AG09319 (cell line): ENCODE data around the gene SLC5A10.

Source experiments
- DNase-seq: peaks from one replicate; pipeline ENCODE4 v3.0.0-alpha.2; 2010; ENCODE audit warnings: low read depth; ENCODE audit errors: extremely low read depth
- CTCF ChIP-seq: IDR thresholded peaks from 2 replicates; pipeline ENCODE4 v1.5.1; 2011; ENCODE audit warnings: low read depth, mild to moderate bottlenecking, inconsistent platforms, low read length, moderate library complexity

Gene SLC5A10

GRCh38 chr17:18986541-18987229 lies 34.7 kb downstream of the SLC5A10 start:
- TF ChIP-seq CTCF, result no peak
- no peak for DNase-seq

- TF ChIP-seq CTCF, result no peak
- DNase-seq, result no peak
Measured at GRCh38 chr17:18987230-18987610, 35.3 kb downstream of the SLC5A10 start.

- no peak for TF ChIP-seq CTCF
- DNase-seq, result no peak
Measured at GRCh38 chr17:18987862-18988545, 36.0 kb downstream of the SLC5A10 start.

GRCh38 chr17:18988546-18989173 lies 36.7 kb downstream of the SLC5A10 start:
- no peak for DNase-seq
- no peak for TF ChIP-seq CTCF

GRCh38 chr17:18990331-18990730 lies 38.4 kb downstream of the SLC5A10 start:
- no peak for TF ChIP-seq CTCF
- DNase-seq, result no peak

- DNase-seq, result no peak
- no peak for TF ChIP-seq CTCF
Measured at GRCh38 chr17:18991531-18992315, 39.8 kb downstream of the SLC5A10 start.
